Measurements from ENCODE around the gene GPRC5C.
A peak's percentile ranks its signal among the peaks of the same experiment; 100 is the strongest.
"Not testable (repeated sequence)": the region's sequence is repeated elsewhere in the genome, so short reads cannot be mapped to it uniquely, and the experiment has no call there.

GPRC5C gene

GRCh38 chr17:74477411-74477810 is 45.5 kb downstream of the GPRC5C start:
- no peak for DNase-seq

- DNase-seq, result peak; percentile 54
These were observed 46.7 kb downstream of the GPRC5C start for GRCh38 chr17:74478420-74479100.

DNA sequence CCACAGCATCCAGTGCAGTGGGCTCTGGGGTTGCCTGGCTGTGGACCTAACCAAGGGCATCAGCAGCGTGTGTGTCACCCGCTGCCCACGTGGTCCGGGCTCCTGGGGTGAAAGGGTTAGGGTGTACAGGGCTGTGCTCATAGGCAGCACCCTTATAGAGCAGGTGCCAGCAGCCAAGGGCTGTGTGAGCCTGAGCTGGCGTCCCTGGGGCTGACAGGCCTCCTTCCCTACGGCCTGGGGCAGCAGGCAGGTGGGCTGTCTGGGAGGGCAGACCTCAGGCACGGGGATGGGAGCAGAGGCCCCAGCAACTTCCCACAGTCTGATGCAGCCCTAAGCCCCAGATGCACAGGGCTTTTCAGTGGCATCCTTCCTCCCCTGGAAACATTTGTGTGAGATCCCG is 48.4 kb downstream of the GPRC5C start:
- DNase-seq, result no peak

GRCh38 chr17:74481621-74482020 is 49.7 kb downstream of the GPRC5C start:
- DNase-seq, result no peak

DNA sequence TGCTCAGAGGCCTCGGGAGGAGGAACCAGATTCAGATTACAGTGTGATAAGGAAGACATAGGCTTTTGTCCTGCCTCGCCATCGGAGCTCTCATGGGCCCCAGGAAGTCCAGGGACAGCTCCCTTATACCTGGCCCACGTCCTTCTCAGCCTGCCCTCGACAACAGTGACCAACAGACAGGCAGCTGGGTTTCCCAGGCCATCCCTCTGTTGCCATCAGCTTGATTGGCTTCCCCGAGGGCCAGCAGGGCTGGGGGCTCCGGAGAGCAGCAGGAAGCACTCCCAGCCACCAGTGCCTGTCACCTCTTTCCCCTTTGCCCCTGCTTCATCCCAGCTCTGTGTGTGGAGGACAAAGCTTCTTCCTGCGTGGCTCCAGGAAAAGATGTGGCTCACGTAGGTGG is 52.2 kb downstream of the GPRC5C start:
- DNase-seq, result no peak

DNA sequence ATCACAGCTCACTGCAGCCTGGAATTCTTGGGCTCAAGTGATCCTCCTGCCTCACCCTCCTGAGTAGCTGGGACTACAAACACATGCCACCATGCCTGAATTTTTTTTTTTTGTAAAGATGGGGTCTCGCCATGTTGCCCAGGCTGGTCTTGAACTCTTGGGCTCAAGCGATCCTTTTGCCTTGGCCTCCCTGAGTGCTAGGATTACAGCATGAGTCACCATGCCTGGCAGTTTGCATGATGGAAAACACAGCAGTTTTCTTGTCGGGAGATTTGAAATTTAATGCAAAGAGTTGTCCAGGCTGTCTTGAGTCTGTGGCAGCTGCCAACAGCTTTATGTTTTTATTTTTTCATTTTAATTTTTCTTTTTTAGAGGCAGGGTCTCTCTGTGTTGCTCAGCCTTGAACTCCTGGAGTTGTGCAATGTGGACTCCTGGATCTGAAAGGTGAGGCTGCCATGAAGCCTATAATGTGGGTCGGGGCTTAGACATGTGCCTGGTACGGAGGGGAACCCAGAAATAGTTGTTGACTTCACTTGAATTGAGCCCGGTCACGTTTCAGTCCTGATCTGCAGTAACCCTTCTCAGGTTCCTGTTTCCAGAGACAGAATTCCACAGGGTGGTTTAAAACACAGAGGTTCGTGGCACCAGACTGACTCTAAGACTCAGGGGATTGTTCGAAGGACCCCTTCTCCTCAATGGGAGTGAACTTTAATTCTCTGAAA is 53.3 kb downstream of the GPRC5C start:
- DNase-seq, result no peak

DNA sequence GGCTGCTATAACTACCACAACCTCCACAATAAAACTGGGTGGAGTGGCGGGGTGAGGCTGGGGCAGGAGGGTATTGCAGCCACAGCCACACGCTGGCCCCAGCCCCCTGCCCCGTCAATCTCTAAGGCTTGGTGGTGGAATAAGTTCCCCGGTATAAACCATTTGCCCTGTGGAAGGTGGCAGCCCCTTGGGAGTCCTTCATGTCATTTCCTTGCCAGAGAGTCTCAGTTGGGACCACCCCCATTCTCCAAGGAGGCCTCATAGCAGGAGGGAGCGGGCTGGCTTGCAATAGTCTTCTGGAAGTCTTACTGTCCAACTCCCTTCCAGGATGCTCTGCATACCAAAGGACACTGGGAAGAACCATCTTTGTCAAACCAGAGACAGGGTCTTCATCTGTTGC is 54.0 kb downstream of the GPRC5C start:
- no peak for DNase-seq

DNA sequence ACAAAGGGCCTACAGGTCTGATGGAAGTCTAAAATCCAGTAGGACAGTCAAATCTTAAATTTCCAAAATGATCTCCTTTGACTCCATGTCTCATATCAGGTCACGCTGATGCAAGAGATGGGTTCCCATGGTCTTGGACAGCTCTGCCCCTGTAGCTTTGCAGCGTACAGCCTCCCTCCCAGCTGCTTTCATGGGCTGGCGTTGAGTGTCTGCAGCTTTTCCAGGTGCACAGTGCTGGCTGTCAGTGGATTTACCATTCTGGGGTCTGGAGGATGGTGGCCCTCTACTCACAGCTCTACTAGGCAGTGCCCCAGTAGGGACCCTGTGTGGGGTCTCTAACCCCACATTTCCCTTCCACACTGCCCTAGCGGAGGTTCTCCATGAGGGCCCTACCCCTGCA is 56.4 kb downstream of the GPRC5C start:
- DNase-seq, result not testable (repeated sequence)

DNA sequence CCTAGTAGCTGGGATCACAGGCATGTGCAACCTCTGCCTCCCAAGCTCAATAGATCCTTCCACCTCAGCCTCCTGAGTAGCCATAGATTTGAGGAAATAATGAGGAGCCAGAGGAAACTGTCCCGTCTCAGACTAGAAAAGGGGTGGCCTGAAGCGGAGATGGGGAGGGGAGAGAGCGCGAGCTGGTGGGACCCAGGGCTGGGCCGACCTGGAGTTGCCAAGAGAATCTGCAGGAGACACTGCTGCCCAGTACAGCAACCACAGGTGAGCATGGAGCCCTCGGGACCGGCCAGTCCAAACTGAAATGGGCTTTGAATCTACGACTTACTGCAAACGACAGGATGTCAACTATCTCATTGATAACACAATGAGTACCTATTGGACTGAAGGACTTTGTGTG is 58.8 kb downstream of the GPRC5C start:
- DNase-seq, result no peak

DNA sequence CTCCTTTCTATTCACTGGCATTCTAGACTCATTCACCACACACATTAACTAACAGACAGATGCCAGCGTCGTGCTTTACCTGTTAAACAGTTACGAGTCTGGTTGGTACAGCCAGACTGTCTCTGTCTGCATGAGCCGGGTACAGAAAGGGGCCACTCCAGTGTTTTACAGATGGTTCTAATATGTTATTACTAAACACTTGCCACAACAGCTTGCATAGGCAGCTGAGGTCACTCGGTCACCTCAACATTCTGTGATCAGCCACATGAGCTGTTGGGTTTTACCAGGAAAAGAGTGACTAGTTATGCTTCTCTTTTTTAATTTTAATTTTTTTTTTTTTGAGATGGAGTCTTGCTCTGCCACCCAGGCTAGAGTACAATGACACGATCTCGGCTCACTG is 59.7 kb downstream of the GPRC5C start:
- DNase-seq, result no peak

- no peak for DNase-seq
These were observed 61.5 kb downstream of the GPRC5C start for GRCh38 chr17:74493331-74493833.
